HepG2 (cell line): ENCODE data around the gene GYS1. TPM values are rescaled to one million over a fixed set of nuclear protein-coding genes. Genes with fewer than 3 reads are reported as not detected.

Experiments used
- GABPB1 ChIP-seq: IDR thresholded peaks from 2 replicates; pipeline ENCODE4 v1.6.1; 2016; ENCODE audit warnings: mild to moderate bottlenecking, missing genetic modification reagents, moderate library complexity, missing compliant biosample characterization
- PAF1 ChIP-seq: IDR thresholded peaks from 2 replicates; pipeline ENCODE4 v1.6.1; 2016; ENCODE audit warnings: missing genetic modification reagents, missing compliant biosample characterization
- PRMT3 ChIP-seq: sonication (generic); formaldehyde crosslinking; IDR thresholded peaks from 2 replicates; pipeline ENCODE4 v1.8.1; 2022; ENCODE audit warnings: low read depth, mild to moderate bottlenecking, moderate library complexity, missing genetic modification reagents, borderline replicate concordance
- TCF7L2 ChIP-seq: IDR thresholded peaks from 2 replicates; pipeline ENCODE4 v1.6.1; 2011; ENCODE audit warnings: mild to moderate bottlenecking, low read depth, low read length, moderate library complexity
- TRIM24 ChIP-seq: sonication (generic); formaldehyde crosslinking; IDR thresholded peaks from 2 replicates; pipeline ENCODE4 v1.8.0; 2022; ENCODE audit warnings: mild to moderate bottlenecking, missing genetic modification reagents
- ZBED4 ChIP-seq: sonication (generic); formaldehyde crosslinking; IDR thresholded peaks from 2 replicates; pipeline ENCODE4 v1.4.0; 2020; ENCODE audit warnings: missing genetic modification reagents, borderline replicate concordance
- ZHX1 ChIP-seq: sonication (generic); formaldehyde crosslinking; IDR thresholded peaks from 2 replicates; pipeline ENCODE4 v1.8.1; 2022; ENCODE audit warnings: low read depth, mild to moderate bottlenecking, missing genetic modification reagents
- ZNF138 ChIP-seq: sonication (generic); formaldehyde crosslinking; IDR thresholded peaks from 2 replicates; pipeline ENCODE4 v1.5.0; 2020; ENCODE audit warnings: mild to moderate bottlenecking, low read depth, missing genetic modification reagents
- ZNF264 ChIP-seq: sonication (generic); formaldehyde crosslinking; IDR thresholded peaks from 2 replicates; pipeline ENCODE4 v1.4.0; 2020; ENCODE audit warnings: missing genetic modification reagents
- ZNF510 ChIP-seq: sonication (generic); formaldehyde crosslinking; IDR thresholded peaks from 2 replicates; pipeline ENCODE4 v1.4.0; 2020; ENCODE audit warnings: low read depth, mild to moderate bottlenecking, missing genetic modification reagents
- ZNF572 ChIP-seq: sonication (generic); formaldehyde crosslinking; IDR thresholded peaks from 2 replicates; pipeline ENCODE4 v1.5.1; 2020; ENCODE audit warnings: mild to moderate bottlenecking, missing genetic modification reagents
- polyA plus RNA-seq, 8 experiments: library from polyadenylated mRNA; depleted of rRNA in 3 of 8; stranded (reverse) in 7 of 8; unstranded in 1 of 8; fragments of >200 nt; fragmentation: Illumina TruSeq in 4 of 8; extraction: Trizol in 4 of 8; gene quantifications; 2 replicates each; pipeline versions ENCODE4 v1.2.1 to v1.2.3, GENCODE V29; 2011 to 2016; ENCODE audit warnings: low read depth in 4 of 8, missing spikeins in 1 of 8, mixed read lengths in 1 of 8; ENCODE audit not compliant: insufficient read depth in 1 of 8
- total RNA-seq, 5 experiments: library from RNA; depleted of rRNA; stranded (reverse); fragments of >200 nt; fragmentation: Illumina TruSeq; extraction: Trizol; gene quantifications; 2 replicates each; pipeline ENCODE4 v1.2.3, GENCODE V29; 2016; ENCODE audit warnings: low read depth in 1 of 5
- TF ChIP-seq, protein P1 (sequence below): sonication (generic); formaldehyde crosslinking; IDR thresholded peaks from 2 replicates; pipeline ENCODE4 v1.9.0; 2021; ENCODE audit warnings: missing genetic modification reagents, mild to moderate bottlenecking, borderline replicate concordance
- TF ChIP-seq, protein P2 (sequence below): IDR thresholded peaks from 2 replicates; pipeline ENCODE4 v1.6.1; 2016; ENCODE audit warnings: missing genetic modification reagents, missing compliant biosample characterization
- TF ChIP-seq, protein P3 (sequence below): sonication (generic); formaldehyde crosslinking; IDR thresholded peaks from 2 replicates; pipeline ENCODE4 v1.4.0; 2020; ENCODE audit warnings: mild to moderate bottlenecking, missing genetic modification reagents, borderline replicate concordance

Gene GYS1
- total and polyA plus RNA-seq, 2 of the 13 experiments (the other 11 are each of a cell fraction or from before 2014, with no cell fraction given), result 18.4 to 42.1 TPM

- peak; percentile 90 for TF ChIP-seq PRMT3 (CRISPR knock-in tag)
- no peak for TF ChIP-seq TRIM24
- TF ChIP-seq ZNF510, result peak; percentile 97
- TF ChIP-seq, protein P1, sequence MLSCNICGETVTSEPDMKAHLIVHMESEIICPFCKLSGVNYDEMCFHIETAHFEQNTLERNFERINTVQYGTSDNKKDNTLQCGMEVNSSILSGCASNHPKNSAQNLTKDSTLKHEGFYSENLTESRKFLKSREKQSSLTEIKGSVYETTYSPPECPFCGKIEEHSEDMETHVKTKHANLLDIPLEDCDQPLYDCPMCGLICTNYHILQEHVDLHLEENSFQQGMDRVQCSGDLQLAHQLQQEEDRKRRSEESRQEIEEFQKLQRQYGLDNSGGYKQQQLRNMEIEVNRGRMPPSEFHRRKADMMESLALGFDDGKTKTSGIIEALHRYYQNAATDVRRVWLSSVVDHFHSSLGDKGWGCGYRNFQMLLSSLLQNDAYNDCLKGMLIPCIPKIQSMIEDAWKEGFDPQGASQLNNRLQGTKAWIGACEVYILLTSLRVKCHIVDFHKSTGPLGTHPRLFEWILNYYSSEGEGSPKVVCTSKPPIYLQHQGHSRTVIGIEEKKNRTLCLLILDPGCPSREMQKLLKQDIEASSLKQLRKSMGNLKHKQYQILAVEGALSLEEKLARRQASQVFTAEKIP (CRISPR knock-in tag), result no peak
- TF ChIP-seq ZBED4 (CRISPR knock-in tag), result peak; percentile 88
- TF ChIP-seq ZNF264 (CRISPR knock-in tag), result peak; percentile 90
- TF ChIP-seq ZHX1 (CRISPR knock-in tag), result 0 out of 2 replicates have a peak, but pooled peaks have one; percentile 50
- TF ChIP-seq ZNF138, result no peak; the same call in none of the 2 replicates
- TF ChIP-seq, protein P2, sequence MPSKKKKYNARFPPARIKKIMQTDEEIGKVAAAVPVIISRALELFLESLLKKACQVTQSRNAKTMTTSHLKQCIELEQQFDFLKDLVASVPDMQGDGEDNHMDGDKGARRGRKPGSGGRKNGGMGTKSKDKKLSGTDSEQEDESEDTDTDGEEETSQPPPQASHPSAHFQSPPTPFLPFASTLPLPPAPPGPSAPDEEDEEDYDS (CRISPR knock-in tag), result peak; percentile 99
- TF ChIP-seq, protein P3, sequence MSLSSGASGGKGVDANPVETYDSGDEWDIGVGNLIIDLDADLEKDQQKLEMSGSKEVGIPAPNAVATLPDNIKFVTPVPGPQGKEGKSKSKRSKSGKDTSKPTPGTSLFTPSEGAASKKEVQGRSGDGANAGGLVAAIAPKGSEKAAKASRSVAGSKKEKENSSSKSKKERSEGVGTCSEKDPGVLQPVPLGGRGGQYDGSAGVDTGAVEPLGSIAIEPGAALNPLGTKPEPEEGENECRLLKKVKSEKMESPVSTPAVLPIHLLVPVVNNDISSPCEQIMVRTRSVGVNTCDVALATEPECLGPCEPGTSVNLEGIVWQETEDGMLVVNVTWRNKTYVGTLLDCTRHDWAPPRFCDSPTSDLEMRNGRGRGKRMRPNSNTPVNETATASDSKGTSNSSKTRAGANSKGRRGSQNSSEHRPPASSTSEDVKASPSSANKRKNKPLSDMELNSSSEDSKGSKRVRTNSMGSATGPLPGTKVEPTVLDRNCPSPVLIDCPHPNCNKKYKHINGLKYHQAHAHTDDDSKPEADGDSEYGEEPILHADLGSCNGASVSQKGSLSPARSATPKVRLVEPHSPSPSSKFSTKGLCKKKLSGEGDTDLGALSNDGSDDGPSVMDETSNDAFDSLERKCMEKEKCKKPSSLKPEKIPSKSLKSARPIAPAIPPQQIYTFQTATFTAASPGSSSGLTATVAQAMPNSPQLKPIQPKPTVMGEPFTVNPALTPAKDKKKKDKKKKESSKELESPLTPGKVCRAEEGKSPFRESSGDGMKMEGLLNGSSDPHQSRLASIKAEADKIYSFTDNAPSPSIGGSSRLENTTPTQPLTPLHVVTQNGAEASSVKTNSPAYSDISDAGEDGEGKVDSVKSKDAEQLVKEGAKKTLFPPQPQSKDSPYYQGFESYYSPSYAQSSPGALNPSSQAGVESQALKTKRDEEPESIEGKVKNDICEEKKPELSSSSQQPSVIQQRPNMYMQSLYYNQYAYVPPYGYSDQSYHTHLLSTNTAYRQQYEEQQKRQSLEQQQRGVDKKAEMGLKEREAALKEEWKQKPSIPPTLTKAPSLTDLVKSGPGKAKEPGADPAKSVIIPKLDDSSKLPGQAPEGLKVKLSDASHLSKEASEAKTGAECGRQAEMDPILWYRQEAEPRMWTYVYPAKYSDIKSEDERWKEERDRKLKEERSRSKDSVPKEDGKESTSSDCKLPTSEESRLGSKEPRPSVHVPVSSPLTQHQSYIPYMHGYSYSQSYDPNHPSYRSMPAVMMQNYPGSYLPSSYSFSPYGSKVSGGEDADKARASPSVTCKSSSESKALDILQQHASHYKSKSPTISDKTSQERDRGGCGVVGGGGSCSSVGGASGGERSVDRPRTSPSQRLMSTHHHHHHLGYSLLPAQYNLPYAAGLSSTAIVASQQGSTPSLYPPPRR (CRISPR knock-in tag), result peak; percentile 65
- TF ChIP-seq ZNF572 (CRISPR knock-in tag), result peak; percentile 74; the same call in 1 of the 2 replicates
- TF ChIP-seq GABPB1 (CRISPR knock-in tag), result peak; percentile 67; the same call in 1 of the 2 replicates
- no peak for TF ChIP-seq TCF7L2
- TF ChIP-seq PAF1 (CRISPR knock-in tag), result no peak
These were observed 27.9 kb downstream of the GYS1 start, which contains the start of gene FTL (continued) for GRCh38 chr19:48965040-48965805.
